Left renal cortex interstitium (tissue), 4 donors: ENCODE measurements around the gene C1QTNF6. TPM values are rescaled to one million over a fixed set of nuclear protein-coding genes. Genes with fewer than 3 reads are reported as not detected.

Source experiments
- DNase-seq, 4 donors: peaks; one replicate each; pipeline ENCODE4 v3.0.0-alpha.2; 2013; ENCODE audit warnings: low read depth in 4 of 4, low spot score in 2 of 4, missing footprints in 1 of 4
- polyA plus RNA-seq, 4 donors: library from polyadenylated mRNA; unstranded; fragments of 120-200 nt; gene quantifications; one replicate each; pipeline ENCODE4 v1.2.1, GENCODE V29; 2013; ENCODE audit not compliant: insufficient read length in 4 of 4

The C1QTNF6 gene
- polyA plus RNA-seq, 4 donors = 29.1 to 36.9 (median 32.3) TPM

DNA sequence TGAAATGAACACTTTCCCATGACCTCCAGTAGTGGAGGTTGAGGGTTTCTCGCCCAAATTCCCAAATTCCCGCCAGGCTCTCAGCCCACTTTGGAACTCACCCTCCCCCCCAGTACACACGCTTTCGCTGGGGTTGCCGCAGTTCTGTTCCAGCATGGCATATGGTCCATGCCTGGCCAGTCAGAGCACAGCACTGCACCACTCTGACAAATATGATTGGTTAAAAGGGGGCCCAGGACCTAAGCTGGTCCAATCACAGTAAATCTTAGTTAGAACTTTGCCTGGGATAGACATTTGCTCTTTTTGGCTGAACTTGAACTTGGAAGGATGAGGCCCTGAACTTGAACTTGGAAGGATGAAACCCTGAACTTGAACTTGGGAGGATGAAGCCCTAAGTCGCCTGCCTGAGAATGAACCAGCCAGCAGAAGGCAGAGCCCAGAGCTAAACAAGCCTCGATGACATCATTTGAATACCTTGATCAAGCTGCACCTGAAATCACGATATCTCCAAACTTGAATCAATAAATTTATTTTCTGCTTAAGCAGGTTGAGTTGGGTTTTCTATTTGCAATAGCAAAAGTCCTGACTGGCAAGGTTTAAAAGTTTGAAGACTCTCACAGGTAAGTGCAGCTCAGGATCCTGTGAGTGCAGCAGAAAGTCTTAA lies 36.8 kb upstream of the C1QTNF6 start:
- no peak for DNase-seq

DNA sequence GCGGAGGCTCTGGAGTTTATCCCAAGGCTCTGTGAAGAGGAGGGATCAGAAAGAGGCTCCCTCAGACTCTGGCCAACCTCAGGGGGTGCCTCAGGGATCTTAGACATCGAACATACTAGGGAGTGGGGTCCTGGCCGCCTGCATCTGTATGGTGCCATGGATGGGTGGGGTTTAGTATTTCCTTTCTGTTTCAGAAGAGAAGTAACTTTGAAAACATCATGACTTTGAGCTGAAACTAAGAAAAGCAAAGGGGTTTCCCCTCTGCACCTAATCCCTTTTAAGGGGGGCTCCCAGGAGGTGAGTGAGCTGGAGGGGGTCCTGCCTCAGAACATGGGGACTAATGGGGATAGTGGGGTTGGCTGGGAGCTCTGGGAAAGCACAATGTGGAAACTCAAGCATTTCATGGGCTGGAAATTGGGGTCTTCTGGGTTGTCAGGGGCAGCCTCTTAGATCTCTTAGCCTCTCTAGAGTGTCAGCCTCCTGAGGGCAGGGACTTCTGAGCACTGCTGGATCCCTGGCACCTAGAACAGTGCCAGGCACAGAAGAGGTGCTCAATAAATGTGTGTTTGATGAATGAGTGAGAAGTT lies 36.0 kb upstream of the C1QTNF6 start:
- no peak for DNase-seq

DNA sequence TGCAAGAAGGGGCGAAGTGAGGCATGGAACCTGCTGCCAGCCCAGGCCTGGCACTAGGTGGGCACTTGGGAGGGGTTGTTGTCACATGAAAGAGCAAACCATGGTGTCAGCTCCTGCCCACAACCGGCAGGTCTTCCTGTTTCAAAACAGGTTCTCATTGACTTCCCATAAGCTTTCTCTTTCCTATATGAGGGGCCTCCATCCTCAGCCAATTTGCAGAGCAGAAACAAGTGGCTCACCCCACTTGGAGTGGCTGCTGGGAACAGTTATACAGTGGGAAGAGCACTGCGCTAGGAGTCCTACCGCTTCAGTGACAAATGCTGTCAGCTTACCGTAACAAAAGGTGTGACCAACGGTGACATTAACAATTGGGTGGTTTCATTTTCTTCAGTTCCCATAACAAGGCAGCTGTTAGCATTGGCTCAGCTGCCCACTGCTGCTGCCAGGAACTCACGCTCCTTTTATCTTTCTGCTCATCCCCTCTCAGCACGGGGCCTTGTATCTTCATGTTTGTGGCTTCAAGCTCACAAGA lies 34.5 kb upstream of the C1QTNF6 start:
- no peak for DNase-seq

DNA sequence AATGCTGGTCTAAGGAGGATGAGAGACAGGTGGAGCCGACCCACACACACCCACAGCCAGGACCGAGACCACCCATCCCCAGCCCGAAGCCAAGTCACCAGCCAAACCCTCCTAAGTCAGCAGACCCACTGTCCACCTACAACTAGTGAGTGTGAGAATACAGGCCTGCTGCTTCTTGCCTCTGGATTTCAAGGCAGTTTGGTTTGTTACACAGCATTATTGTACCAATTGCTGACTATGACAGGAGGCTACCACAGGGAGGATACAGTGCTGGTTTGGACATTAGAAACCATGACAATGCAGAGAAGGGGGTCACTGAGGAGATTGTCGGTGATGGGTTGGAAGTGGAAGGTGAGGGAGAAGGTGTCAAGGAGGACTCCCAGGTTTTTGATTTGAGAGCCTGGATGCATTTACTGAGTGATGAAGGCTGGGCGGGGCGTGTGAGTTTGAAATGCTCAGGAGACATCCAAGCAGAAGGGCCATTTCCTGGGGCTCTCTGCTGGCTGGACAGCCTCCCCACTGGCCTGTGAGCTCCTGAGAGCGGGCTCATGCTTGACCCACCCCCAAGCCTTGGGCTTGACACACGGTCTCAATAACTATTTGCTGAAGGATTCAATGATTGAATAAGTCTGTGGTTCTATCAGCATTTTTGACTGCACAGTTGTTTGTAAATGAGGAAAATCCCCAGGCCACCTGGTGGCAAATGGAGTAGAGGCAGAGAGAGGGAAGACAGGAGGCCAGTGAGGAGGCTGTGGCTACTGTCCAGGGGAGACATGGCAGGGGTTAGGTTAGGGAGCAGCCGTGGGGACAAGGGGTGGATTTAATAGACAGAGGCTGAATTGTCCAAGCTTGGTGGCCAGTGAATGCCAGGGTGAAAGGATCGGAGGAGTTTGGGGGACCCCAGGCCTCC lies 33.6 kb upstream of the C1QTNF6 start:
- no peak for DNase-seq

DNA sequence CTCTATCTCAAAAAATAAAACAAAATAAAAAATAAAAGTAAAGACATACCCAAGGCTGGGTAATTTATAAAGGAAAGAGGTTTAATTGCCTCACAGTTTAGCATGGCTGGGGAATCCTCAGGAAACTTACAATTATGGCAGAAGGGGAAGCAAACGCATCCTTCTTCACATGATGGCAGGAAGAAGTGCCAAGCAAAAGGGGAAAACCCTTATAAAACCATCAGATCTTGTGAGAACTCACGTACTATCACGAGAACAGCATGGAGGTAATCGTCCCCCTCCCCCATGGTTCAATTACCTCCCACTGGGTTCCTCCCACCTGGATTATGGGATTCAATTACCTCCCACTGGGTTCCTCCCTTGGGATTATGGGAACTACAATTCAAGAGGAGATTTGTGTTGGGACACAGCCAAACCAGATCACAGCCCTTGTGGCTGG lies 32.5 kb upstream of the C1QTNF6 start:
- no peak for DNase-seq

DNA sequence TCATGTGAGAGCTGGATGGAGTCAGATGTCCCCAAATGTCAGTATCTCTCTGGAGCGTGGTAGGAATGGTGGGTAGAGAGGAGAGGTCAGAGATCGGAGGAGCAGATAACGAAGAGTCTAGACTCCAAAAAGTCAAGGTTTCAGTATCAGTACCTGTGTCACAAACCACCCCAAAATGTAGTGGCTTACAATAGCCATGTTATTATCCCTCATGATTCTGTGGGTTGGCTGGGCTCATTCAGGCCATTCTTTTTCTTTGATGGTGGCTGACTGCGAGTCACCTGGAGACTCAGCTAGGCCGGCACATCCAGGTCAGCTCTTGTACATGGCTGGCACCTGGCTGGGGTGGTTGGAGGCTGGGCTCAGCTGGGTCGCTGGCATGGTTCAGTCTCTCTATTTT lies 31.5 kb upstream of the C1QTNF6 start:
- no peak for DNase-seq

DNA sequence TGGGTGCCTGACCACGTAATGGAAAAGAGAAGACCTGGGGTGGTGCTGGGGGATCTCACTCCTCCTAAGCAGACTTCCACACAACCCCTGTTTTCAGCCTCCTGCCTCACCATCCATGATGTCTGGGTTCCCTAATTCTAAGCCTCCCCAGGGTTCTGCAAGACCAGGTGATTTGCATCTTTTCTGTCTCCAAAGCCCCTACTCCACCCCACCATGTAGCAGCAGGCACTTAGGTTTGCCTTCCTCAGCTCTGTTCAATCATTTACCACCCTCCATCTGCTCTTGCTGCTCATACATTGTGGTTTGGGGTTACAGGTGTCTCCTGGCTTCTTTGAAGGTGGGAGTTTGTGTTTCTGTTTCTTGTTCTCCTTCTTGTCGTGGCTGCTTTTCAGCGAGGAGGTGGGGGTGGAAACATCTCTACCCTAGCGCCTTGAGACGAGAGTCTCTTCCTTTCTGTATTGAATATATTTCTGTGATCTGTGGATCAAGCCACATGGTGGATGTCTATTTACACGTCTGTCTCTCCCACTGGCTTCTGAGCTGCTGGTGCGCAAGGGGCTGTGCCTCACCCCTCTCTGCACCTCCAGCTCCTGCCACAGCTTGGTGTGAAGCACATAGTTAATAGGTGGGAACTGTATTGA lies 30.8 kb upstream of the C1QTNF6 start:
- DNase-seq = no peak

DNA sequence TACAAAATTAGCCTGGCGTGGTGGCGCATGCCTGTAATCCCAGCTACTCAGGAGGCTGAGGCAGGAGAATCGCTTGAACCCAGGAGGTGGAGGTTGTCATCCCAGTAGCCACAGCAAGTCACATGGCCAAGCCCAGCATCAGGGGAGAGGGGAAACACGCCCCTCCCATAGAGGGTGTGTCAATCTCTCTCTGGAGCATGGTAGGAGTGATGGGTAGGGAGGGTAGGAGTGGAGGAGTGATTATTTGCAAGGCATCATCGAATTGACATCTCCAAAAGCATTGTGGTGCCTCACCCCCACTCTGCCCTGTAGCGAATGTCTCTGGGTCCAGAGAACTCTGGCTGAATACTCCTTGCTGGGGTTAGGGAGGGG lies 30.3 kb upstream of the C1QTNF6 start:
- DNase-seq = no peak

DNA sequence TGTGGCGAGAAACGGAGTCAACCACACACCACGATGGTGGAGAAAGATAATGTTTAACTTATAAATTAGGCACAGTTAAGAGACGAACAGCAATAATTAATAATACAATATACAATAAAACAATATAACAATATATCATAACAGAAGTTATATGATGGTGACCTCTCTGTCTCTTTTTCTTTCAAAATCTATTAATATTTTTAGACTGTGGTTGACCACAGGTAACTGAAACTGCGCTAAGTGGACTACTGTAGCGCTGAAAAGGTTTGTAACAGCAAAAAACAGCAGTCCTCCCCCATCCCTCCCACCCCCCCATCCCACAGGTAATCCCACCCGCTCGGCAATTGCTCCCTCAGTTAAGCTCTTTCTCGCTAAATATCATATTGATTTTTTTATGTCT lies 27.8 kb upstream of the C1QTNF6 start:
- no peak for DNase-seq

DNA sequence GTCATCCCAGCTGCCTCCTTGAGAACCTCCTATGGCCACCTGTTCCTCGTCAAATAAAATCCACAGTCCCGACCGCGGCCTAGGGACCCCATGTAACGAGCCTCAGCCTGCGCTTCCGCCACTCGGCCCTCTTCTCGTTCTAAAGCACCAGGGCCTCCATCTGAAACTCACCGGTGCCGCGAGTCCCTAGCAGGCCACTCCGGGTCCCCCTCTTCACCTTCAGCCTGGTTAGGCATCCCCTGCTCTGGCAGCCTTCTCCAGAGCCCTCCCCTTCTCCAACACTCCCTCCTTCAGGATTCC lies 26.6 kb upstream of the C1QTNF6 start:
- no peak for DNase-seq

DNA sequence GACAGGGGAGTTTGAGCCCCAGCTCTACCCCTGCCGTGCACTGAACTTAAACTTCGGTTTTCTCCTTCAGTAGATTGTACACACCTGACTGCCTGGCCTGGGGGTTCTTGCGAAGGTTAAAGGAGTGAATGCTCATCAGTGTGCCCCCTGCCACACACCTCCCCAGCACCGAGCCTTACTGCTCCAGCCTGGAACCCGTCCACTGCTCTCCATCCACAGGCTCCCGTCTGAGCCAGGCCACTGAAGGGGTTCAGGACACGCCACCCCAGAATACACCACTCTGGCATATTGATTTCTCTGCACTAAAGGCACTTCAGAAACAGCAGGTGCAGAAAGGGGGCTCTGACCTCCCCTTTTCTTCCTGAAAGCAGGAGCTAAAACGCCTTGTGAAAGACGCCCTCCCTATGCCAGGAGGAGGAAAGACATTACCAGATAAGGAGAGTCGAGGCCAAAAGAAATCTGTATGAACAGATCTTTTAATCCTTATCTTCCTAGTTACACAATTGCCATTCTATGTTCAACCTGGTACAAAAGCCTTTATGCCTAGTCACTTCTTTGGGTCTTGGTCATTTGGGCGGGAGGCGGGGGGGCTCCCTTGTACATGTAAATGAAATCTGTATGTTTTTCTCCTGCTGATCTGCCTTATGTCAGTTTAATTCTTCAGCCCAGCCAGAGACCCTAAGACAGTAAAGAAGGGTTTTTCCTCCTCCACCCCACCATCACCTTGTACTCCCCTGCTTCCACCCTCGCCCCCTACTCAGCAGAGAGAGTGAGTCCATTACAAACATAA lies 26.1 kb upstream of the C1QTNF6 start:
- no peak for DNase-seq

DNA sequence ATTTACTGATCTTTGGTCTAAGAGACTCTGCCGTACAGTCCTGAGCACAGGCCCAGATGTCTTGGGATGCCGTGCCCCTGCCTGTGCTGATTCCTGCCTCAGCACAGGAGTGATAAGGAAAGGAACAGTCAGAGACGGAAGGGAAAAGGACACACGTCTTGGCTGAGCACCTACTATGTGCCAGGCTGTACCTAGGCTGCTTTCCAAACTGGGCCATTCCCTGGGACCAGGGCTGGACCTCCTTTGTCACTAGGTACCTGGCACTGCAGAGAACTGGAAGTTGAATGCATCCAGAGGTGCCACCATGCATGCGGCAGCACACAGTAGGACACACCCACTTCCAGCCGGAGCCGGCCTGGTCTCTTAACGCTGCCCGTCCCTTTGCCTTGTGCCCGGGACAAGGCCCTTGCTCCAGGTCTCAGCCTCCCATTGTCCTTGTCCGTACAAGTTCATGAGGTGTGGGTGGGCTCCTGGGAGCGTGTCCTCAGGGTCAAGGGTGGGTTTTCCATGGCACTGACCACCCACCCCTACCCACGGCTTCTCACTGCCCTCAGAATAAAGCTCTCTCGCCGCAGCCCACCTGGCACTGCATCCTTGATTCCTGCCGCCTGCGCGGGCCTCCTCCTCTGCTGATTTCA lies 25.3 kb upstream of the C1QTNF6 start:
- DNase-seq = no peak

DNA sequence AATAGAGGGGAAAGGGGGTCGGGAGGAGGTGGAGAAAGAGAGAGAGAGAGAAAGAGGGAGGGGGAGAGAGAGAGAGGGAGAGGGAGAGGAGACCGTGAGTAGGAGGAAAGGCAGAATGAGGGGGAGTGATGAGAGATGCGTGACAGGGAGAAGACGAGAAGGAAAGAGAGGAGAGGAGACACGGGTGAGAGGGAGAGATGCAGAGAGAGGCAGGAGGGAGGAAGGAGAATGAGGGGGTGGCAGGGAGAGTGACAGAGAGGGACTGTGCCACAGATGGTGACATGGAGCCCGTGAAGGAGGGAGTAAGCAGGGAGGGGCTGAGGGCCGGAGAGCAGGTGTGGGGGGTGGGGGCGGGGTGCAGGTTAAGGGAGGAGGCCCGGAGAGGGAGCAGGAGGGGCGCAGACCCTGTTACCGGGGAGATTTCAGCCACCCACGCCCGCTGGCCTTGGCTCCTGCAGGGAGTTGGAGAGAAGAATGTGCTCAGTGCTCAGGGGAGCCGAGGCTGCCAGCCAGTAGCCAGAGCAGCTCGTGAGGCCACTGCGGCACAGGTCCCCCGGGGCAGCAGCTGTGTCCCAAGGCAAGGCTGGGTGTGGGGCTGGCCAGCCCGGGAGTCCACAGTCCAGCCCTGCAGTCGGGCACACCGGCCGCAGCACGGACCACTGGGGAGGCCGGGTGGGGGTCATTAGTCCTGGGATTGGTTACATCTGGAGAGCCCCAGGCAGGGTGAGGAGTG lies 24.3 kb upstream of the C1QTNF6 start, which contains the start of gene SSTR3:
Gene SSTR3, minus strand, starts transcription at position 304 of the 733 bp plus-strand sequence. CDS start 4,674 bp downstream, outside the sequence.
- no peak for DNase-seq

DNA sequence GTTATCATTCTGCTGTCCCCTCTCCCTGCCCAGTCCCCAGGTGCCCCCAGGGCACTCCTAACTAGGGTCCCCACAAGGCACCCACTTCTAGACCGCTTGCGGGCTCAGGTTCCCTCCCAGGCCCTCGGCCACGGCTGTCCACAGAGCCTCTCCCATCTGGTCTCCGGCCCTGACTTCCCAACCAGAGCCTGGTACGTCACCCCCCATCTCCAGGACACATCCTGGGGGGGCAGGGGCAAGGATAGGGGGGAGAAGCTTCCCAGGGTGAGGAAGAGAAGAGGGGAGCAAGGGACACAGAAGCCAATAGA lies 23.8 kb upstream of the C1QTNF6 start:
- DNase-seq = no peak

DNA sequence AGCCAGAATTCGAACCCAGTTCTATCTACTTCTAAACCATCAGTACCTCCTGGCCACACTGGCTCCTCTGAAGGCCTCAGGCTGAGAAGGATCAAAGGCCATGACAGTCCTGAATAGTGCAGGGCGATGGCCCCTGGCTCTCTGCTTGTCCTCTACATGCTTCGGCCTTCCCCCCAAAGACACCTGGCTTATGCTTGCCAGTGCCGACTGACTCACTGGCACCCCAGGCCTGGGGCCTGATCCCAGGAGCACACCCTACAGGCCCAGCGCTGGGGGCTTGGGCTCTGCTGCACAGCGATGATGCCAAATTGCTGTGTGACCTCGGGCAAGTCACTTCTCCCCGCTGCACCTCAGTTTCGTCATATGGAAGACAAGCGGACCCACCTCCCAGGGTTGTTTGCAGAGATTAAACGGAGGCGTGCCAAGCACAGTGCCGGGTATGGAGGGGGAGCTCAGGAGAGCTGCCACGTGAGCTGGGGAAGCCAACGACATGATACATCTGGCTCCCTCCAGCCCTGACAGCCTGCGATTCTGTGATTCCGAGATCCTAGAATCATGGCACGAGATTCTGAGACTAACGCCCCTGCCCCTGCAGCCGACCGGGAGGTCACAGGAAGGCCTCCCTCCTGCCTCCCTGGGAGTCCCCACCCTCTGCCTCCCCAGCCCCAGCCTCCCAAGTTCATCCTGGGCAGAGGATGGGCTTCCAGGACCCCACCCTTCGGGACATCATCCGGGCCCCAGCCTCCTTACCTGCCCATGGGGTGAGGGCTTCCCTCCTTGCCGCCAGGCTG lies 23.2 kb upstream of the C1QTNF6 start:
- DNase-seq = no peak

DNA sequence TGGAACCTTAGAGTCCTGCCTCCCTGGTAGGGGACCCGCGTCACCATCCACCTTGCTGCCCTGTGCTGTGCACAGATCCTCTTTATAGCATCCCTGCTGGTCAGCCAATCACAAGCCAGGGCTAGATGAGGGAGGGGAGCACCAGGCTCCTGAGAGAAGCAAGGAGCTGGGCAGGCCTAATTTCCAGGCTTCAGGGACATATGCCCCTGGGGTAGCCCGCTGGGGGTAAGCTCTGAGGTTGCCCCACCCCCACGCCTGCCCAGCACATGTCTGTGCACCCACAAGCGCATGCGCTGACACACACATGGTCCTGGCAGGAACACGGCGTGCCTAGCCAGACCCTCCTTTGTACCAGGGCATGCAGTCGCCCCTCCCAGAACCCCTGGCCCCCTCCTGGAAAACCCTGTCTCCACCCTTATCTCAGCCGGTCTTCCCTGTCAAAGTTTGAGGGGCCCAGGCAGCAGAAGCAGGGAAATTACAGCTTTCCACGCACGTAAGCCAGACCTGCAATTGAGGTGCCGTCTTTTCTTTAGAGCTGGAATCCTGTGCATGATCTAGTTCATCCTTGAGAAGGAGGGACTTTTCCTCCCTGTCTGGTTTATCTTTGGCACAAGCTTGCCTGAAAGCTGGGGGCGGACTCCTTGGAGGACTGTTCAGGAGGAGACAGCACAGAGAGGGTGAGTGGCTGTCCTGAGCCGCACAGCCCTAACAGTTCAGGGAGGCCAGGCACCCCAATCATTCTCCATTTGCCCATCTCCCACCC lies 22.2 kb upstream of the C1QTNF6 start:
- no peak for DNase-seq

DNA sequence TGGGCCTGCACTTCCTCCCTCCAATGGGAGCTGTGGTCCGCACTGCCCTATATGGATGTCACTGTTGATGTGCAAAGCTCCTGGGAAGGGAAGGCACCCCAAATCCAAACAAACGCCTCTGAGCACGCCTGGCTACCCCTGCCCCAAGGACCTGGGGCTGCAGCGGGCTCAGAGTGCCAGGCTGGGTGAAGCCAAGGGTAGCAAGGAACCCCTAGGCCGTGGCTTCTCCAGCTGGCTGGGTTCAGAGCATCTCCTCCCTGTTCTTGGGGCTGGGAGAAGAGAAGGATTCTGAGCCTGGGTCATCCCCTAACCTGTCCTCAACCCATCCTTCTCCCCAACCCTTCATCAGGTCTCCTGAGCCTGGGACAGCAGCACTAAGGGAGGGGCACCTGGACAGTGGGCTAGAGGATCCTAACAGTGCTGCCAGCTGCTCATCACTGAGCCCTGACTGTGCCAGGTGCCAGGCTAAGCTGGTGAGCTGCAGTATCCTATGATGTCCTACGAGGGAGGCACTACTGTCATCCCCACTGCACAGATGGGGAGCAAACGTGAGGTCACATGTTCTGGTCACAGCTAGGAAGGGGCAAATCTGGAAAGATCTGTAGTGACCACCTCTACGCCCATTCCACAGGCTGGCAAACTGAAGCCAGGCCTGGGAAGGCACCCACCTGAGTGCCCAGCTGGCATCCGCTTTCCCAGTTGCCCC lies 21.2 kb upstream of the C1QTNF6 start:
- no peak for DNase-seq
